A549 (cell line): ENCODE measurements around the gene DOK6.

ENCODE experiments used
- CEBPB ChIP-seq, 2 experiments: fragments of >200 bp in 1 of 2; sonication (Bioruptor Twin) in 1 of 2; formaldehyde crosslinking in 1 of 2; IDR thresholded peaks; 2 replicates each; pipeline ENCODE4 v1.6.1; 2012 to 2016
- CTCF ChIP-seq: fragments of >200 bp; sonication (Bioruptor Twin); formaldehyde crosslinking; IDR thresholded peaks from 3 replicates; pipeline ENCODE4 v1.5.1; 2016
- E2F6 ChIP-seq: IDR thresholded peaks from 2 replicates; pipeline ENCODE4 v1.6.1; 2012; ENCODE audit warnings: low read depth, borderline replicate concordance
- EHMT2 ChIP-seq: fragments of 200-600 bp; sonication (generic); IDR thresholded peaks from 2 replicates; pipeline ENCODE4 v1.6.1; 2016; ENCODE audit warnings: antibody characterized with exemption, low read depth, mild to moderate bottlenecking, moderate library complexity
- ELK1 ChIP-seq: fragments of 150-350 bp; IDR thresholded peaks from 2 replicates; pipeline ENCODE4 v1.6.1; 2014; ENCODE audit warnings: low read depth, mild to moderate bottlenecking, low read length
- HOXA7 ChIP-seq: fragments of 250-450 bp; sonication (Bioruptor Pico); IDR thresholded peaks from 2 replicates; pipeline ENCODE4 v1.5.0; 2020; ENCODE audit warnings: mild to moderate bottlenecking, moderate library complexity
- JUN ChIP-seq, 2 experiments: fragments of >200 bp; sonication (Bioruptor Twin); formaldehyde crosslinking; IDR thresholded peaks; 2 replicates in 1 of 2; 3 replicates in 1 of 2; pipeline ENCODE4 v1.6.1; 2016 to 2017
- KDM1A ChIP-seq: fragments of 200-600 bp; sonication (generic); IDR thresholded peaks from 2 replicates; pipeline ENCODE4 v1.6.1; 2016; ENCODE audit warnings: low read depth, mild to moderate bottlenecking
- MAX ChIP-seq: IDR thresholded peaks from 2 replicates; pipeline ENCODE4 v1.6.1; 2012
- RAD21 ChIP-seq, 2 experiments: fragments of >200 bp in 1 of 2; sonication (Bioruptor Twin) in 1 of 2; formaldehyde crosslinking in 1 of 2; IDR thresholded peaks in 1 of 2; conservative IDR thresholded peaks in 1 of 2; 2 replicates in 1 of 2; 3 replicates in 1 of 2; pipeline ENCODE4 v1.6.1; 2012 to 2018; ENCODE audit warnings: inconsistent platforms in 1 of 2
- USF2 ChIP-seq: fragments of 450-650 bp; IDR thresholded peaks from 2 replicates; pipeline ENCODE4 v1.6.1; 2014; ENCODE audit warnings: antibody characterized with exemption

GRCh38 chr18:69408522-69408921 lies 7.8 kb downstream of the DOK6 start:
- TF ChIP-seq CTCF (no peak), MAX (no peak), ELK1 (no peak), HOXA7 (CRISPR knock-in tag) (no peak), KDM1A (no peak), RAD21 (conservative IDR thresholded peaks at IDR 0.05 in 1 of 2, IDR thresholded peaks at IDR 0.05 in 1 of 2) (no peak), EHMT2 (no peak), CEBPB (IDR thresholded peaks at IDR 0.05) (no peak), USF2 (no peak), E2F6 (no peak), JUN (IDR thresholded peaks at IDR 0.05) (no peak)
